Measurements from ENCODE around the gene TMEM200A.

DNA sequence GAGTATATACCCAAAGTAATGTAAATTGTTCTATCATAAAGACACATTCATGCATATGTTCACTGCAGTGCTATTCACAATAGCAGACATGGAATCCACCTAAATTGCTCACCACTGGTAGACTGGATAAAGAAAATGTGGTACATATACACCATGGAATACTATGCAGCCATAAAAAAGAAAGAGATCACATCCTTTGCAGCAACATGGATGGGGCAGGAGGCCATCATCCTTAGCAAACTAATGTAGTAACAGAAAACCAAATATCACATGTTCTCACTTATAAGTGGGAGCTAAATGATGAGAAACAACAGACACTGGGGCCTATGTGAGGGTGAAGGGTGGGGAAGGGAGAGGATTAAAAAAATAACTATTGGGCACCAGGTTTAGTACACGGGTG lies 11.5 kb upstream of the TMEM200A start:
- no peak for TF ChIP-seq CTCF (conservative IDR thresholded peaks at IDR 0.05 in 1 of 2, IDR thresholded peaks at IDR 0.05 in 1 of 2; ENCODE audit: extremely low read depth in 1 of 2, insufficient read depth in 1 of 2, low read depth in 1 of 2, low read length in 2 of 2)
- TF ChIP-seq EZH2 (IDR thresholded peaks at IDR 0.05; ENCODE audit: borderline replicate concordance, low read length), result no peak
